ENCODE measurements around the gene MYO1D.
"Not testable (repeated sequence)": the region's sequence is repeated elsewhere in the genome, so short reads cannot be mapped to it uniquely, and the experiment has no call there.

DNA sequence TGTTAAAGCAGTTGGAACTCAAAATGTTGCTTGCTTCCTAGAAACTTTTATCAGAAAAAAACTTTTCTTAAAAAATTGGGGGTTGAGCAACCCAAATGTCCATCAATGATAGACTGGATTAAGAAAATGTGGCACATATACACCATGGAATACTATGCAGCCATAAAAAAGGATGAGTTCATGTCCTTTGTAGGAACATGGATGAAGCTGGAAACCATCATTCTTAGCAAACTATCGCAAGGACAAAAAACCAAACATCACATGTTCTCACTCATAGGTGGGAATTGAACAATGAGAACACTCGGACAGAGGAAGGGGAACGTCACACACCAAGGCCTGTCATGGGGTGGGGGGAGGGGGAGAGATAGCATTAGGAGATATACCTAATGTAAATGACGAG, 137.8 kb downstream of the MYO1D start:
- TF ChIP-seq, protein P1, sequence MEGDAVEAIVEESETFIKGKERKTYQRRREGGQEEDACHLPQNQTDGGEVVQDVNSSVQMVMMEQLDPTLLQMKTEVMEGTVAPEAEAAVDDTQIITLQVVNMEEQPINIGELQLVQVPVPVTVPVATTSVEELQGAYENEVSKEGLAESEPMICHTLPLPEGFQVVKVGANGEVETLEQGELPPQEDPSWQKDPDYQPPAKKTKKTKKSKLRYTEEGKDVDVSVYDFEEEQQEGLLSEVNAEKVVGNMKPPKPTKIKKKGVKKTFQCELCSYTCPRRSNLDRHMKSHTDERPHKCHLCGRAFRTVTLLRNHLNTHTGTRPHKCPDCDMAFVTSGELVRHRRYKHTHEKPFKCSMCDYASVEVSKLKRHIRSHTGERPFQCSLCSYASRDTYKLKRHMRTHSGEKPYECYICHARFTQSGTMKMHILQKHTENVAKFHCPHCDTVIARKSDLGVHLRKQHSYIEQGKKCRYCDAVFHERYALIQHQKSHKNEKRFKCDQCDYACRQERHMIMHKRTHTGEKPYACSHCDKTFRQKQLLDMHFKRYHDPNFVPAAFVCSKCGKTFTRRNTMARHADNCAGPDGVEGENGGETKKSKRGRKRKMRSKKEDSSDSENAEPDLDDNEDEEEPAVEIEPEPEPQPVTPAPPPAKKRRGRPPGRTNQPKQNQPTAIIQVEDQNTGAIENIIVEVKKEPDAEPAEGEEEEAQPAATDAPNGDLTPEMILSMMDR (IDR thresholded peaks at IDR 0.05), result not testable (repeated sequence)
- not testable (repeated sequence) for TF ChIP-seq POLR2A (IDR thresholded peaks at IDR 0.05)
